HG02763 (cell line): ENCODE data around the gene RBBP5.

Experiments used
- ATAC-seq: cut with Tn5 transposase; IDR thresholded peaks from one replicate; pipeline ENCODE4 v1.9.1; 2021; ENCODE audit warnings: mild to moderate bottlenecking, moderate library complexity; ENCODE audit not compliant: unreplicated experiment

RBBP5 gene

GRCh38 chr1:205074513-205074912 lies 47.3 kb downstream of the RBBP5 start:
- no peak for ATAC-seq

- no peak for ATAC-seq
Observed at GRCh38 chr1:205074084-205074483, 47.7 kb downstream of the RBBP5 start.

GRCh38 chr1:205073511-205073910 lies 48.3 kb downstream of the RBBP5 start:
- ATAC-seq: no peak

GRCh38 chr1:205072881-205073280 lies 48.9 kb downstream of the RBBP5 start:
- ATAC-seq: no peak

- ATAC-seq: no peak
Observed at GRCh38 chr1:205072286-205072685, 49.5 kb downstream of the RBBP5 start.

GRCh38 chr1:205071801-205072200 lies 50.0 kb downstream of the RBBP5 start:
- no peak for ATAC-seq

- no peak for ATAC-seq
Observed at GRCh38 chr1:205071028-205071409, 50.8 kb downstream of the RBBP5 start.

- no peak for ATAC-seq
Observed at GRCh38 chr1:205069371-205070125, 52.2 kb downstream of the RBBP5 start.

- ATAC-seq: no peak
Observed at GRCh38 chr1:205068457-205069040, 53.2 kb downstream of the RBBP5 start.

GRCh38 chr1:205068001-205068400 lies 53.8 kb downstream of the RBBP5 start:
- ATAC-seq: no peak

- no peak for ATAC-seq
Observed at GRCh38 chr1:205067031-205067430, 54.7 kb downstream of the RBBP5 start.

- ATAC-seq: no peak
Observed at GRCh38 chr1:205066141-205066818, 55.5 kb downstream of the RBBP5 start.

GRCh38 chr1:205065666-205066065 lies 56.1 kb downstream of the RBBP5 start:
- ATAC-seq: no peak

GRCh38 chr1:205064741-205065316 lies 56.9 kb downstream of the RBBP5 start:
- no peak for ATAC-seq

GRCh38 chr1:205064301-205064700 lies 57.5 kb downstream of the RBBP5 start:
- no peak for ATAC-seq

GRCh38 chr1:205062895-205063294 lies 58.9 kb downstream of the RBBP5 start:
- no peak for ATAC-seq

GRCh38 chr1:205062319-205062718 lies 59.5 kb downstream of the RBBP5 start:
- ATAC-seq: no peak

- ATAC-seq: no peak
Observed at GRCh38 chr1:205061665-205062069, 60.1 kb downstream of the RBBP5 start.

- ATAC-seq: no peak
Observed at GRCh38 chr1:205061227-205061626, 60.6 kb downstream of the RBBP5 start.

GRCh38 chr1:205060746-205061145 lies 61.0 kb downstream of the RBBP5 start:
- ATAC-seq: no peak

- ATAC-seq: no peak
Observed at GRCh38 chr1:205059660-205060059, 62.1 kb downstream of the RBBP5 start.

- ATAC-seq: no peak
Observed at GRCh38 chr1:205058853-205059252, 62.9 kb downstream of the RBBP5 start.
